HG03575 (cell line): ENCODE results near the gene PCK2.

Source experiments
- ATAC-seq: cut with Tn5 transposase; IDR thresholded peaks from one replicate; pipeline ENCODE4 v1.9.1; 2021; ENCODE audit not compliant: unreplicated experiment, insufficient number of reproducible peaks, low FRiP score; ENCODE audit errors: extremely low read depth

PCK2 gene

GRCh38 chr14:24060443-24060842, 33.7 kb upstream of the PCK2 start:
- no peak for ATAC-seq

- ATAC-seq = no peak
Observed at GRCh38 chr14:24060984-24061913, 32.9 kb upstream of the PCK2 start.

GRCh38 chr14:24062216-24062980, 31.7 kb upstream of the PCK2 start:
- no peak for ATAC-seq

GRCh38 chr14:24063263-24063836, 30.8 kb upstream of the PCK2 start:
- no peak for ATAC-seq

- ATAC-seq = no peak
Observed at GRCh38 chr14:24064091-24064795, 29.9 kb upstream of the PCK2 start.

GRCh38 chr14:24064856-24065255, 29.3 kb upstream of the PCK2 start:
- no peak for ATAC-seq

GRCh38 chr14:24065408-24065807, 28.7 kb upstream of the PCK2 start:
- no peak for ATAC-seq

GRCh38 chr14:24066496-24067132, 27.5 kb upstream of the PCK2 start:
- no peak for ATAC-seq

GRCh38 chr14:24067133-24068082, 26.7 kb upstream of the PCK2 start:
- ATAC-seq = no peak

GRCh38 chr14:24068711-24069410, 25.2 kb upstream of the PCK2 start:
- no peak for ATAC-seq

GRCh38 chr14:24069411-24069735, 24.7 kb upstream of the PCK2 start:
- ATAC-seq = no peak

GRCh38 chr14:24070285-24071143, 23.6 kb upstream of the PCK2 start:
- no peak for ATAC-seq

GRCh38 chr14:24071144-24071697, 22.9 kb upstream of the PCK2 start, which contains the start of gene CPNE6:
CPNE6 (plus strand) TSS chr14:24071562; CDS start chr14:24072937, 1,375 bp downstream.
- ATAC-seq = no peak

GRCh38 chr14:24071836-24072430, 22.2 kb upstream of the PCK2 start:
- no peak for ATAC-seq

- ATAC-seq = no peak
Observed at GRCh38 chr14:24072436-24072835, 21.7 kb upstream of the PCK2 start.
